ENCODE measurements around the gene TSPO. TPM values are rescaled to one million over a fixed set of nuclear protein-coding genes. Genes with fewer than 3 reads are reported as not detected.

The TSPO gene
- total RNA-seq, 1 experiment from 2014 or later: 187 TPM

- DNase-seq (ENCODE audit: low spot score): no peak
These were observed 8.3 kb downstream of the TSPO start for GRCh38 chr22:43159484-43160178.

DNA sequence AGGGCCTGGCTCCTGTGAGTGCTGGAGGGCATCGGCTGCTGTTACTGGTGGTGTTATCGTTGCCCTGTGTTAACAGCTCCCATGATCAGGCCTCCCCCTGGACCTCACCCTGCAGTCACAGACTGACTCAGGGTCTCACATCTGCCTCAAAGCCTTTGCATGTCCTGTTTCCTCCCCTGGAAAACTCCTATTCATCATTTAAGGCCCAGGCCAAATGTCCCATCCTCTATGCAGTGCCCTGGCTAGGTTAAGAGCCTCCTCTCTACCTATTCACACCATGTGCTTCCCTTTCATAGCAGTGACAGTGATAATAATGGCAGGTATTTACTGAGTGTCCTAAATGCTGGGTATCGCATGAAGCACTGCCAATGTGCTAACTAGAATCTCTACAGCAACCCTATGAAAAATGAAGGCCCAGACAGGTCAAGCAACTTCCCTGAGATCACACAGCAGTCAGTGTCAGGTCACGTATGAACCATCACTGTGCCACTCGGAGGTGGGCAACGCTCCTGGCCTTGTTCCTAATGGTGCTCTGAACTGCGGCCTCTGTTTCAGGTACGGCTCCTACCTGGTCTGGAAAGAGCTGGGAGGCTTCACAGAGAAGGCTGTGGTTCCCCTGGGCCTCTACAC, 9.3 kb downstream of the TSPO start:
- no peak for DNase-seq (ENCODE audit: low spot score)

DNA sequence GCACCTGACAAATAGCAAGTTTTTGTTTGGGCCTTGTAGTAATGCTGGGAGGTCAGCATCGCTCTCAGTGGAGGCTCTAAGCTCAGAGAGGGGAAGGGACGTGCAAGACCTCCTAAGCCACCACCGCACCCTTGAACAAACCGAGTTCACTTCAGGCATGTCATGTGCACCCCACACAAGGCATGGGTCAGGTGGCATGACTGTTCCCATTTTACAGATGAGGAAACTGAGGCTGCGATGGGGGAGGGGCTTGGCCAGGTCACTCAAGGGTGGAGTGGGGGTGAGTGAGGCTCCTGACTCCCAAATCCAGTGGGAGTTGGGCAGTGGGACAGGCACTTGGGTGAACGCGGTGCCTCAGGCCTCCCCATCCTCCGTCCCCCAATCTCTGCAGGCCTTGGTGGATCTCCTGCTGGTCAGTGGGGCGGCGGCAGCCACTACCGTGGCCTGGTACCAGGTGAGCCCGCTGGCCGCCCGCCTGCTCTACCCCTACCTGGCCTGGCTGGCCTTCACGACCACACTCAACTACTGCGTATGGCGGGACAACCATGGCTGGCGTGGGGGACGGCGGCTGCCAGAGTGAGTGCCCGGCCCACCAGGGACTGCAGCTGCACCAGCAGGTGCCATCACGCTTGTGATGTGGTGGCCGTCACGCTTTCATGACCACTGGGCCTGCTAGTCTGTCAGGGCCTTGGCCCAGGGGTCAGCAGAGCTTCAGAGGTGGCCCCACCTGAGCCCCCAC, 11.2 kb downstream of the TSPO start:
- DNase-seq (ENCODE audit: low spot score): no peak

DNA sequence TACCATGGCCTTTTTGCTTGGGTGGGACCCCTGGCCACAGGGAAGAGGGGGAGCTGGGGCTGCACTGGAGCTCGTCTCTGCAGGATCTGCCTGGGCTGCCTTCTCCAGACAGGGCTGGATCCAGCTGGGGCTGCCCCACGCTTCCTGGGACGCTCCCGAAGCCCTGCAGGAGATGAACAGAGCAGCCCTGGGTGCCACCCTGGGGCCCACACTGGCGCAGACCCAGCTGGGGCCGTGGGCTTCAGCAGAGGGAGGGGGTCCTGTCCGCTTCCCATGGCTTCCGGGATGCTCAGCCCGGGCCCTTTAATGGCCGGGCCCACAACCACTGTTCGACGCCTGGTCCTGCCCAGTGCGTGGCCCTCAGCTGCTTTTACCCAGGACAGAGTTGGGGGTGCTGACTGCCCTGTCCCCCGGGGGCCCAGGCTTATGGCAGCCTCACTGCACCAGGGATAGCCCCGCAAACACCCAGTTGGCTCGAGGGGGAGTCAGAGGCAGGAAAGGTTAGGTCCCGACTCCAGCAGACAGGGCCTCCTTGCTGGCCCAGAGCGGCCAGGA, 12.0 kb downstream of the TSPO start:
- DNase-seq (ENCODE audit: low spot score): no peak

- no peak for DNase-seq (ENCODE audit: low spot score)
These were observed 13.3 kb downstream of the TSPO start for GRCh38 chr22:43164636-43165035.

DNA sequence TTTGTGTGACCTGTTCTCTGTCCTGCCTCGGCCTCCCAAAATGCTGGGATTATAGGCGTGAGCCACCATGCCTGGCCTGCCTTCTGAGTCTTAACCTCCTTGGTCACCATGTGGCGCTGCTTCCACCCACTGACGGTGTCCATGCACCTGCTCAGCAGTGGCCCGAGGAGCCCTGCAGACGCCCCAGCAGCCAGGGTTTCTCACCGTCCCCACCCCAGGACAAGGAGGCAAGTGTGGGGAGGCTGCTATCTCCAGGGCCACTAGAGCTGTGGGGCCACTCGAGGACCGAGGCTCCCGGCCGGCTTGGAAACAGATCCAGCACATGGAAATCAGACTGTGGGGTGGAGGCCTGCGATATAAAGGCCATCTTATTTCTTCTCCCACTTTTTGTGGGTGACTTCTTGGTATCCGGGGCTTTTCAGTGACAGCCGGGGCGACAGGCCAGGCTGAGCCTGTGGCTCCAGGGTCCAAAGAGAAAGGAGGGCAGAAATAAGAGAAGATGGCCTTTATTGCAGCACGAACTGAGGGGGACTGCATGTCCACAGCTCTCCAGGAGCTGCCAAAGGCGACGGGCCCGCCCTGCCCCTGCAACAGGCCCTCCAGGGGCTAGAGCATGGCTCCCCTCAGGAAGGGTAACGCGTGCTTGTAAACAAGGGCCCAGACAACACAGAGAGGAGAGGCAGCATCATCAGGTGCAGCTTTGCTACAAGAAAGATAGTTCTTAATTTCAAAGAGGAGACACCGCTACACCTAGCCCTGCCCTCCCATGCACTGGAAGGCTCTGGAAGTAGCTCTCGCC, 15.0 kb downstream of the TSPO start:
- DNase-seq (ENCODE audit: low spot score): no peak

GRCh38 chr22:43167001-43167589, 15.7 kb downstream of the TSPO start:
- DNase-seq (ENCODE audit: low spot score): no peak

GRCh38 chr22:43168471-43169309, 17.3 kb downstream of the TSPO start:
- no peak for DNase-seq (ENCODE audit: low spot score)

DNA sequence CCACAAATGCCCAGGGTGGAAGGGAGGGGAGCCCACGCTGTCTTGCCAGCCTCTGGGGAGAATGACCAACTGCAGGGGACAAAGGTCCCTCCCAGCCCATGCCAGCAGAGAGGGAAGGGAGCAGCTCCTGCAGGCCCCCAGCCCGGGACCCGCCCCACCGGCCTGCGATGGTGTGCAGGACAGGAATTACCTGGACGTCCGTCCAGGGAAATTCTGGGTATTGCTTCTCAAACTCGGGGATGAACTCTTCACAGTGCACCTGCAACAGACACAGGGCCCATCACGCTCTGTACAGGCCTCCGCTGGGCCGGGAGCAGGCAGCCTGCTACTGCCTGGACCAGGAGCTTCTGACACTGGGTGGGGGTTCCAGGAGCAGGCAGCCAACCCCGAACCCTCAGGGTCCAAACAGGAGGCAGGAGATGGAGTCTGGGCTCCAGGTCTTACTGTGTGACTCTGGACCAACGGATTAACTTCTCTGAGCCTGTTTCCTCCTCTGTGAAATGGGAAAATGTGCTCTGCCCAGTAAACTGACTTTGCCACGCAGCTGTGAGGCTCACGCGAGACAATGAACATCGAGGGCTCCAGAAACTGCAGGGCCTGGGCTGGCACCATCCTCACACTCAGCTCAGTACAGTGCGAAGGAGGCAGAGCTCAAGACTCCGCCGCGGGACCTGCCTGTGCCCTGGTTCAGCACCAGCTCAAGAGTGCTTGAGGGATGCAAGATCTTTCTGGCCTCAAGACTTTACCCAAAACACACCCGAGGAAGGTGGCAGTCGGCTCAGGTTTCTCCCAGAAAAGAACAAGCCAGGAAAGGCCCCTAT, 18.2 kb downstream of the TSPO start:
- DNase-seq (ENCODE audit: low spot score): no peak

DNA sequence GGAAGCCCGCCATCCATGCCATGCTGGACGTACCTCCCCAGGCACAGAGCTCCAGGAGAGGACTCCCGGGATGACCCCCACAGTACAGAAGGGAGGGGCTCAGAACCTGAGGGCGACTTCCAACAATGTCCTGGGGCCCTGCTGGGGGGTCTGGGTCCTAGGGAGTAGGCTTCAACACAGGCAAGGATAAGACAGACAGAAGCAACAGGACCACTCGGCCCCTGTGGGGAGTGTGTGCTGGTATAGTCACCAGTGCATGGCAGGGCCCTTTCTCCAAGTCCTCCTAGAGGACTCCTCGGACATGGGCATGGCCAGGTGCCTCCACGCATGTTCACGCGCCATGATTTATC, 18.7 kb downstream of the TSPO start:
- no peak for DNase-seq (ENCODE audit: low spot score)

- DNase-seq (ENCODE audit: low spot score): no peak
These were observed 19.7 kb downstream of the TSPO start for GRCh38 chr22:43171019-43171491.

DNA sequence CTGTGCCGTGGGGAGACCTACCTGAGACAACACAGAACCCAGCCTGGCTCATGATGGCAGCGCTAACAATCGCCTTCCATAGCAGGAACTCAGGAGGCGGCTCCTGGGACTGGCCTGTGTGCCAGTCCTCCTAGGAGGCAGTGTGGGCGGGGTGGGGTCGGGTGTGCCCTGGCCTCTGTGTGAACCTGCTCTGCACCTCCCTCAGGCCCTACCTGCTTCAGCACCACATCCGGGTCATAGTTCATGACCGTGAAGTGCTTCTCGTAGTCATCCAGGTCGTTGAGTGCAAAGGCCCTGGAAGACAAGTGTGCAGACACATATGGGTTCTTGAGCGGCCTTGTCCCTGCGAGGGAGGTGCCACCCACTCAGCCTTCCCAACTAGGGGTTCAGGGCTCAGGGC, 20.2 kb downstream of the TSPO start:
- no peak for DNase-seq (ENCODE audit: low spot score)

DNA sequence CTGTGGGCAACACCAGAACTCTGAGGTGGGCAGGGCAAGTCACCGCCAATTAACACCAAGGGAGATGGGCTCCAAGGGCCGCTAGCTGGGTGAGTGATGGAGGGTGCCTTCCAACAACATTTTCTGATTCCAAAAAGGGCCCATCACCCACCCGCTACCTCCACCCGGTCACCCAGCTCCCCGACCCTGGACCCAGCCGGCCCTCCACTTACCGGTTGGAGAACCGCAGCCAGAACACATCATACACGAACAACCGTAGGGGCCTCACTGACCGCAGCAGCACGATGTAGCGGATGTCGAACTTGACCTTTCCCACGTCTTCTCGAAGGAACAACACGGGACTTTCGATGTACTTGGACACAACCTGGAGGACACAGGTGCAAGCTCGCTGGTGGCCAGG, 20.8 kb downstream of the TSPO start:
- no peak for DNase-seq (ENCODE audit: low spot score)

DNA sequence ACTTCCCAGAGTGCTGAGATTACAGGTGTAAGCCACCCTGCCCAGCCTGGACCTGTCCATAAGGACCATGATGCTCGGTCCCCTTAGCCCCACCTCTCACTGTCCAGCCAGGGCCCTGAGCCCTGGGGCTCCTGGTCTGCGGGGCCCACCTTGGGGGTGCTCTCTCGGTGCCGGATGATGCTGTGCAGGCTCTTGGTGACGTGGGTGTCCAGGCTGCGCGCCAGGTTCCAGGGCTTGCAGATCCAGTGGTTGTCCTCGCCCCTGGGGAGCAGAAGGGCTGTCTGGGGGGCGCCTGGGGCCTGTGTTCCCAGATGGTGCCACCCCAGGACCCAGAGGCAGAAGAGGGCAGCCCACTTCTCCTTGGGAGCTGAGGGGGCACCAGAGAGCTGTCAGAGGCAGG, 22.2 kb downstream of the TSPO start:
- no peak for DNase-seq (ENCODE audit: low spot score)

DNA sequence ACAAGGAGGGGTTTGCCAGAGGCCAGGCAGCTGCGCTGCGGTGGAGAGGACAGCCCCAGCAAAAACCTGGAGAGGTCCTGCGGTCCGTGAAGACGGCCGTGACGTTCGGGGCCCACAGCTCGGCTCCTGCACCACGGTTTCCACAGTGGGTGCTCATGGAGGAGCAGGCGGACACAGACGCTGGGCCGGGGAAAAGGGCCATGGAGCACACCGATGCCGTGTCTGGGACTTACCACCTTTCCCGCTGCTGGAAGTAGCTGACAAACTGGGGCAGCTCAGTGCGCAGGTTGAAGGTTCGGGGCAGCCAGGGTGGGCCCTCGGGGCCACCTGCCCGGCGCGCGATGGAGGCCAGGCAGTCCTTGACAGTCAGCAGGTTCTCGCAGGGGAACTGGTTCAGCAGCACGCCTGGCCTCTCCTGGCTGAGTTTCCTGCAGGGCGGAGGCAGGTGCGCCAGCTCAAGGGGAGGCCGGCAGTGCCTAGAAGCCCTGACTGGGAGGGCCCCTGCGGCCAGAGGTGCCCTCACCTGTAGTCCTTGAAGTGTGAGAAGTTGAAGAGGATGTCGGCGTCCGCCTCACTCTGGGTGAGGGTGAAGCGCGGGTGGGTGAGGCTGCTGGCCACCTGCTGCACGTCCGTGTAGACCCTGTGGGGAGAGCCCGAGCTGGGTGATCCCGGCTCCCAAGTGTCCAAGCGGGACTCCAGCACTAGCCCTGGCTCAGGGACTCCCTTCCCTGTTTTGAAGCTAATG, 22.8 kb downstream of the TSPO start:
- DNase-seq (ENCODE audit: low spot score): no peak

DNA sequence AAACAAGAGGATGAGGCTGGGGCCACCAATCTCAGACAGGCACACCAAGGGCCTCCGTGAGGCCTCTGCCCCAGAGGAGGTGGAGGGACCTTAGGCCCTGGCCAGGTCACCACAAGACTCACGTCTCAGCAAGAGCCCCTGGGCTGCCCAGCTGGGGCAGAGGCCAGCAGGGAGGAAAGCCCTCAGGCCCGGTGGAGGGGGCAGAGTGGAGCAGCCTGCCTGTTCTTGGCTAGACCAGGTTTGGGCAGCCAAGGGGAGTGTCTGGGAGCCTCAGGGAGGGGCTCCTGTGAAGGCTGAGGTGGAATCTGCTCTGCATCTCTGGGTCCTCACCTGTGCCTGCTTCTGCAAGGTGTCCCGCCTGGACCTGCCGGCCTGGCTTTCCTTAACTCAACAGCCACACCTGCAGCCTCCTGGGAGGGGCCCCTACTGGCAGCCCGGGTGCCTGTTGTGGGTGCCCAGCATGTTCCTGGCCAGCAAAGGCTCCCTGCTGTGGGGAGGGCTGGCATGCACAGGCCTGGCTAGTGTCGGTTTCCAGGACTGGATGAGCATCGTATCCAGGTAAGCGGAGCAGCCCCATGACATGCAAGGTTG, 23.7 kb downstream of the TSPO start:
- no peak for DNase-seq (ENCODE audit: low spot score)

- DNase-seq (ENCODE audit: low spot score): no peak
These were observed 24.7 kb downstream of the TSPO start for GRCh38 chr22:43176090-43176489.

- DNase-seq (ENCODE audit: low spot score): no peak
These were observed 26.1 kb downstream of the TSPO start for GRCh38 chr22:43177479-43177878.

Data from H4 (cell line).